GM12878 (cell line): ENCODE measurements around the gene CD3D.

Experiments
- FOS ChIP-seq: IDR thresholded peaks from 3 replicates; pipeline ENCODE4 v1.6.1; 2011; ENCODE audit warnings: borderline replicate concordance; ENCODE audit not compliant: insufficient read length; ENCODE audit errors: extremely low read depth
- HDAC2 ChIP-seq: fragments of 200-600 bp; sonication (generic); IDR thresholded peaks from 2 replicates; pipeline ENCODE4 v1.6.1; 2017
- SIX5 ChIP-seq: IDR thresholded peaks from 2 replicates; pipeline ENCODE4 v1.6.1; 2011; ENCODE audit warnings: mild to moderate bottlenecking, low read depth, low read length, moderate library complexity; ENCODE audit not compliant: severe bottlenecking
- TF ChIP-seq, protein P1 (sequence below): fragments of 450-650 bp; IDR thresholded peaks from 2 replicates; pipeline ENCODE4 v1.6.1; 2018; ENCODE audit warnings: borderline replicate concordance, mild to moderate bottlenecking; ENCODE audit not compliant: partially characterized antibody

DNA sequence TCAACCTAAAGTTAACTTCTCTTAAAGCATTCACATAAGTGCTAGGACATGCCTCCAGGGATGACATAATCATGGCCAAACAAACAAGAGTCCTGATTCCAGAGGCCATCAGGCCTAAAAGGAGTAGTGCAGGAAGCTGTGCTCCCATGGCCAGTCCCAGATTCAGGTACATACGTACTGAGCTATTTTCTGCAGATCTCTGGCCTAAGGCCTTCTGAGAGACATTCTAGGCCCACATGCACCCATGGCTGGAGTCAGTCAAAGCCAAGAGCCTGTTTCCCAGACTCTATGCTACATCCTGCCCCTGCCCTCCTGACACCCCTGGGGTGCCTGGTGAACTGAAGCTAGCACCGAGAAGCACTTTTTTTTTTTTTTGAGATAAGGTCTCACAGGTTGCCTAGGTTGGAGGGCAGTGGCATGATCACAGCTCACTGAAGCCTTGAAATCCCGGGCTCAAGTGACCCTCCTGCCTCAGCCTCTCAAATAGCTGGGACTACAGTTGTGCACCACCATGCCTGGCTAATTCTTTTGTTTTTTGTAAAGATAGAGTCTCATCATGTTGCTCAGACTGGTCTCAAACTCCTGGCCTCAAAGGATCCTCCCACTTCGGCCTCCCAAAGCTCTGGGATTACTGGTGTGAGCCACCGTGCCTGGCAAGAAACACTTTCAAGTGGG lies 553 bp downstream of the CD3D start:
- no peak for TF ChIP-seq FOS
- TF ChIP-seq HDAC2, result no peak
- TF ChIP-seq SIX5, result no peak
- TF ChIP-seq, protein P1, sequence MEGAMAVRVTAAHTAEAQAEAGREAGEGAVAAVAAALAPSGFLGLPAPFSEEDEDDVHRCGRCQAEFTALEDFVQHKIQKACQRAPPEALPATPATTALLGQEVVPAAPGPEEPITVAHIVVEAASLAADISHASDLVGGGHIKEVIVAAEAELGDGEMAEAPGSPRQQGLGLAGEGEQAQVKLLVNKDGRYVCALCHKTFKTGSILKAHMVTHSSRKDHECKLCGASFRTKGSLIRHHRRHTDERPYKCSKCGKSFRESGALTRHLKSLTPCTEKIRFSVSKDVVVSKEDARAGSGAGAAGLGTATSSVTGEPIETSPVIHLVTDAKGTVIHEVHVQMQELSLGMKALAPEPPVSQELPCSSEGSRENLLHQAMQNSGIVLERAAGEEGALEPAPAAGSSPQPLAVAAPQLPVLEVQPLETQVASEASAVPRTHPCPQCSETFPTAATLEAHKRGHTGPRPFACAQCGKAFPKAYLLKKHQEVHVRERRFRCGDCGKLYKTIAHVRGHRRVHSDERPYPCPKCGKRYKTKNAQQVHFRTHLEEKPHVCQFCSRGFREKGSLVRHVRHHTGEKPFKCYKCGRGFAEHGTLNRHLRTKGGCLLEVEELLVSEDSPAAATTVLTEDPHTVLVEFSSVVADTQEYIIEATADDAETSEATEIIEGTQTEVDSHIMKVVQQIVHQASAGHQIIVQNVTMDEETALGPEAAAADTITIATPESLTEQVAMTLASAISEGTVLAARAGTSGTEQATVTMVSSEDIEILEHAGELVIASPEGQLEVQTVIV, result no peak
